Measurements from ENCODE around the gene NAP1L4.

Gene NAP1L4

DNA sequence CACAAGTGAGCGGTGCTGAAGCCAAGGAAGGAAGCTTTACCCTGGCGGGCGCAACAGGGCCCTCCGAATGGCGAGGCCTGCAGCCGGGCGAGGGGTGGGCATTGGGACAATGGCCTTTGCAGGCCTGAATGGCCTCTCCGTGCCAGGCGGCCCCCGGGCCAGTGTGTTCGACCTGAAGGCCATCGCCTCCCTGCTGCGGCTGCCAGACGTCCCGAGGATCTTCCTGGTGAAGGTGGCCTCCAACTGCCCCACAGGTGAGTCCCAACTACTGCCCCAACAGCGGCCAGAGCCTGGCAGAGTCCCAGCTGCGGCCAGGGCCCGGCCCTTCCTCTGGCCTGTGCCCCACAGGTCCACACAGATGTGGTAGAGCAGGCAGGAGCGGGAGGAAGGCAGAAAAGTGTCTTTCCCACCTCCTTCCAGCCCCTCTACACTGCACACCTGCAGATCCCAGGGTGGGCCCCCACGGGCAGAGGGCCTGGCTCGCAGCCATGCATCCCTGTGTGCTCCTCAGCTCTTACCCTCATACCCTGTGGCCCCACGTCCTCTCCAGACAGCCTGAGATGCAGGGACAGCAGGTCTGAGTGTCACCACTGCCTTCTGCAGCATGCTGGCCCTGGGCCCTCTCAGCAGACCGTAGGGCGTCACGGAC lies 74.2 kb downstream of the NAP1L4 start:
- Histone ChIP-seq H3K36me3 (replicated peaks) (no peaks in the 10 kb centered on the region), H3K27ac (no peak overlapping the region), H3K27me3 (replicated peaks) (no peaks in the 10 kb centered on the region), H3K4me3 (ENCODE audit: low read depth, low read length) (no peak overlapping the region)
- TF ChIP-seq, protein P1, sequence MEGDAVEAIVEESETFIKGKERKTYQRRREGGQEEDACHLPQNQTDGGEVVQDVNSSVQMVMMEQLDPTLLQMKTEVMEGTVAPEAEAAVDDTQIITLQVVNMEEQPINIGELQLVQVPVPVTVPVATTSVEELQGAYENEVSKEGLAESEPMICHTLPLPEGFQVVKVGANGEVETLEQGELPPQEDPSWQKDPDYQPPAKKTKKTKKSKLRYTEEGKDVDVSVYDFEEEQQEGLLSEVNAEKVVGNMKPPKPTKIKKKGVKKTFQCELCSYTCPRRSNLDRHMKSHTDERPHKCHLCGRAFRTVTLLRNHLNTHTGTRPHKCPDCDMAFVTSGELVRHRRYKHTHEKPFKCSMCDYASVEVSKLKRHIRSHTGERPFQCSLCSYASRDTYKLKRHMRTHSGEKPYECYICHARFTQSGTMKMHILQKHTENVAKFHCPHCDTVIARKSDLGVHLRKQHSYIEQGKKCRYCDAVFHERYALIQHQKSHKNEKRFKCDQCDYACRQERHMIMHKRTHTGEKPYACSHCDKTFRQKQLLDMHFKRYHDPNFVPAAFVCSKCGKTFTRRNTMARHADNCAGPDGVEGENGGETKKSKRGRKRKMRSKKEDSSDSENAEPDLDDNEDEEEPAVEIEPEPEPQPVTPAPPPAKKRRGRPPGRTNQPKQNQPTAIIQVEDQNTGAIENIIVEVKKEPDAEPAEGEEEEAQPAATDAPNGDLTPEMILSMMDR (IDR thresholded peaks at IDR 0.05; ENCODE audit: low read depth, low read length, missing control alignments): no peak
- no peak for DNase-seq
- in situ Hi-C loops (cut with HindIII; ENCODE audit: low pct_ligation_motif_present, low sequenced_read_pairs): no loop called here

DNA sequence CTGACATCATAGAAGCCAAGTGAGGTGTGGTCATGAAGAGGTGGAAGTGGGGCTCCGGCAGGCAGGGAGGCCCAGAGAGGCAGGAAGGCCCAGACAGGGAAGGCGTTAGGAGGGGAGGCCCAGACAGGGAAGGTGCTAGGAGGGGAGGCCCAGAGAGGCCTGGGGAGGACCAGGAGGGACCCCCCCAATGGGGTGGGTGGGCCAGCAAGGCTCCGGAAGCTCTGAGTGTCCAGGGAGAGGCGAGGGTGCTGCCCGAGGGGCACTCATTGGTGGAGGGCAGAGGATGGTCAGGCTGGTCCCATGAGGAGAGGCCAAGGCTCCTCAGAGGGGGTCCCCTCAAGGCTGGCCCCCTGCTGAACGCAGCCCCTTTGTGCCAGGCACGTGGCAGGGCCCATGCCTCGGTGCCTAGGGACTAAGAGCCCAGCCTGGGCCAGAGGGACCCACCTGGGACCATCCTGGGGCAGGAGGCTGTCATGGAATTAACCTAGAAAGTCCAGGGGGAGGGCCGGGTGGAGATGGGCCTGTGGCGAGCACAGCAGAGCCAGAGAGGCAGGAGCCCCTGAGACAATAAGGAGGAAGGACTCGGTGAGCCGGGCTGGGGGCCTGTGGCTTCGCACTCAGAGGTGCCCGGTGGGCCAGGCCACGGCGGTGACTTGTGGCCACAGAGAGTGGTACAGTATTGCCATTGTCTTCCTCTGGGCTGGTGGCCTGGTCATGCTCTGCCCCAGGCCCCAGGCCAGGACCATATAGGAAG lies 75.1 kb downstream of the NAP1L4 start:
- no peaks in the 10 kb centered on the region for H3K36me3 ChIP-seq (replicated peaks)
- in situ Hi-C loops (cut with HindIII; ENCODE audit: low pct_ligation_motif_present, low sequenced_read_pairs): no loop called here
- DNase-seq: no peak
- H3K27me3 ChIP-seq (replicated peaks): no peaks in the 10 kb centered on the region
- H3K27ac ChIP-seq: no peak overlapping the region
- no peak overlapping the region for H3K4me3 ChIP-seq (ENCODE audit: low read depth, low read length)
- TF ChIP-seq, protein P1 (IDR thresholded peaks at IDR 0.05; ENCODE audit: low read depth, low read length, missing control alignments): no peak

DNA sequence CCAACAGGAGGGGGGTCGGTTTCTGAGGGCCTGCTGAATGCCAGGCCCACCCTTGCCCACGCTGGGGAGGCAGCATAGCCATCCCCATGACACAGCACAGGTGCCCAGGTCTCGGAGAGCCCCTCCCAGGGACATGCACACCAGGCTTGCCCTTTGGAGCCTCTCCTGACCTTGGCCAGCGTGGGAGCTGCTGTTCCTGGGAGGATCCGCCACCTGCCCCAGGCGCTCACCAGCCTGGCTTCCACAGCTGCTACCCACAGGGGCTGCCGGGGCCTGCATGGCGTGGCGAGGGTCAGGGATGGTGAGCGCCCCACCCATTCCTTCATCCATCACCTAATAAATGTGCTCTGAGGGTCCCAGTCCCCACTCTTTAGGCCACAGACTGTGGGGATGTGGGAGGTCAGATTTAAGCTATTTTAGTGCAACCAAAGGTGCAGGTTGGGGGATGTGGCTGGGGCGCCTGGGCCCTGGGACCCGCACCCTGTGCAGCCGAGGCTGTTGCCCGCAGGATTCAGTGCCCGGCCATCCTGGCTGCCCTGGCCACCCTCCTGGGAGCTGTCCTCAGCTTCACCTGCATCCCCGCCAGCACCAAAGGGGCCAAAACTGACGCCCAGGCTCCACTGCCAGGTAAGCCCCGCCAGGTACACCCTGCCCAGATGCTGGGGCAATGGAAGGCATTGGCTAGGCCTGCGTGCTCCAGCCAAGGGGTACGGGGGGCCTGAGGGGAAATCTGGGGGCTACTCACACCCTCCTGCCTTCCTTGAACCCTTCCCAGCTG lies 75.8 kb downstream of the NAP1L4 start:
- Histone ChIP-seq H3K27ac (no peak overlapping the region), H3K4me3 (ENCODE audit: low read depth, low read length) (no peak overlapping the region), H3K27me3 (replicated peaks) (no peaks in the 10 kb centered on the region), H3K36me3 (replicated peaks) (no peaks in the 10 kb centered on the region)
- in situ Hi-C loops (cut with HindIII; ENCODE audit: low pct_ligation_motif_present, low sequenced_read_pairs): no loop called here
- no peak for DNase-seq
- TF ChIP-seq, protein P1 (IDR thresholded peaks at IDR 0.05; ENCODE audit: low read depth, low read length, missing control alignments): no peak

DNA sequence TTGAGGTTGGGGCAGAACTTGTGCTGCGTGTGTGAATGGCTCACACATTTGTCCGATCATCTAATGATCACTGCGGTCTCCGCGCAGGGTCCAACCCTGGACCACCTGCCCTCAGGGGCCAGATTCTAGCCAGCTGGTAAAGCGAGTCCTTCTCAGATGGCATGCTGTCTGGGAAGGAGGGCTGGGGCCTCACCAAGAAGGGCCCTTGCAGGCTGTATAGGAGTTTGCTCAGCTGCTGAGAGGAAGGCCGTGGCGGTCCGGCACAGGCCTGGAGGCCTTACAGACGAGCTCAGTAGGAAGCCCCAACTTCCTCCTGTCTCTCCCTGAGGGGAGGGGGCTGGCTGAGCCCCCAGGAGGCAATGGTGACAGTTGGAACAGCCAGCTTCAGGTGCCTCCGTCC lies 76.7 kb downstream of the NAP1L4 start:
- Histone ChIP-seq H3K27ac (no peak overlapping the region), H3K4me3 (ENCODE audit: low read depth, low read length) (no peak overlapping the region), H3K36me3 (replicated peaks) (no peaks in the 10 kb centered on the region), H3K27me3 (replicated peaks) (no peaks in the 10 kb centered on the region)
- DNase-seq: no peak
- in situ Hi-C loops (cut with HindIII; ENCODE audit: low pct_ligation_motif_present, low sequenced_read_pairs): no loop called here
- TF ChIP-seq, protein P1 (IDR thresholded peaks at IDR 0.05; ENCODE audit: low read depth, low read length, missing control alignments): no peak

DNA sequence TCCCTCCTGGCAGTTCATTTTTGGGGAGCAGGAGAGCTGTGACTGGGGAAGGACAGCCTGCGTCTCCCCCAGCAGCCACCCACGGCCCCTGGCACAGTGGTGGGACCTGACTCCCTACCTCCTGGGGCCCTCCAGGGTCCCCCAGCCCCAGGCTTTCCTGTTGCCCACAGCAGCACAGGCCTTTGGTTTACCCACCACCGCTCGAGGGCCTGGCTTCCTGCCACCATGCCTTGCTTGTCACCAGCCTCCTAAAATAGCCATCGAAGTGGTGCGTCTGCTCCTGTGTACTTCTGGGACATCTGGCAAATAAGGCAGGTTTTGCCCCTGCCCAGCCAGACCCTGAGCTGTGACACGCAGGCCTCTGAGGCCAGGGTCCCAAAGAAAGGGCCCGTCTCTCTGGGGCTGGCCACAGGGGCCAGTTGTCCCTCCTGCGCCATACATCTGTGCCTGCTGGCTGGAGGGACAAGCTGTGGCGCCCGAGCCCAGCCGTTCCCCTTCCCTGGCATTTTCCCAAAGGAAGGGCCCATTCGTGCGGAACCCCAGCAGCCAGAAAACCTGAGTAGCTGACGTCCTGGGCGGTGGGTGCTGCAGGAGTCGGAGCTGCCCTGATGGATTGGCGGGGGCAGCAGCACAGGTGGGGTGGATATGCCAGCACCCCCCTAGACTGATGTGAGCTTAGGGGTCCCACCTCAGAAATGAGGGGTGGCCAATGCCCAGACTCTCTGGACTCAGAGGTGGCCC lies 77.5 kb downstream of the NAP1L4 start:
- Histone ChIP-seq H3K36me3 (replicated peaks) (no peaks in the 10 kb centered on the region), H3K27ac (no peak overlapping the region), H3K4me3 (ENCODE audit: low read depth, low read length) (no peak overlapping the region), H3K27me3 (replicated peaks) (no peaks in the 10 kb centered on the region)
- TF ChIP-seq, protein P1 (IDR thresholded peaks at IDR 0.05; ENCODE audit: low read depth, low read length, missing control alignments): no peak
- in situ Hi-C loops (cut with HindIII; ENCODE audit: low pct_ligation_motif_present, low sequenced_read_pairs): no loop called here
- no peak for DNase-seq
